ENCODE results near the gene MED10.

The MED10 gene

GRCh38 chr5:6399980-6400910 lies 21.9 kb upstream of the MED10 start:
- Histone ChIP-seq H3K4me3 (ENCODE audit: insufficient read depth, low read depth, low read length, poor library complexity, severe bottlenecking) (no peak overlapping the region), H3K27me3 (replicated peaks; ENCODE audit: control insufficient read depth, insufficient read depth, low read length, poor library complexity, severe bottlenecking) (no peaks in the 10 kb centered on the region), H3K4me1 (ENCODE audit: control insufficient read depth, insufficient read depth, low read length, poor library complexity, severe bottlenecking) (no peaks in the 10 kb centered on the region), H3K9me3 (ENCODE audit: control insufficient read depth, low read length) (no peaks in the 10 kb centered on the region), H3K36me3 (ENCODE audit: control insufficient read depth, insufficient read depth, low read length) (no peaks in the 10 kb centered on the region), H3K27ac (ENCODE audit: insufficient read depth, low read length, poor library complexity, severe bottlenecking) (no peak overlapping the region)
- no peak for DNase-seq

DNA sequence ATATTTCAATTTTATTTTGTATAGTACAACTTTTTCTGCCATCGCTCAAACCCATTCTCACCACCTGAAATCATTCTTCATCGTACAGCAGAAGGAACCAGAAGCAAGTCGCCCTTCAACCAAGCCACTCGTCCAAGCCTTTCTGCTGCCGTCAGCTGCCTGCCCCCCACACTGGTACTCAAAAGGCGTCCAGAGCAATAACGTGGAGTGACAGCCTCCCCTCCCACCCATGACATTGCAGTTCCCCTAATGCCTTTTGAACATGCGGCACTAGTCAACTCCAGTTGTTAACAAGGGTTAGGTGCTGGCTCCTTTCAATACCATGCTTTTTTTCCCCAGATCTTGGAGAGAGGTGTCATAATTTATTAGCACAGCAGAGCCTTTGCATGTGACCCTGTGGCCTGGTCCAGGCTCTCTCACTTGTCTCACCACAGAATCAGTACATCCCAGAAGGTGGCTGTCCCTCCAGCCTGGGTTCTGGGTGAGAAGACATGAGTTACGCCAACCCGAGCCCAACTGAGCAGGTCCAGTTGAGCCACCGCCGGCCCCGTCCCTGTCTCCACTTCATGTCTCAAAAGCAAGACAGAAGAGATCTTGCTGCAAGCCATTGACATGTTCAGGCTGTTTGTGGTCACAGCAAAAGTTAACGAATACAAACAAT lies 20.4 kb upstream of the MED10 start:
- Histone ChIP-seq H3K4me1 (ENCODE audit: control insufficient read depth, insufficient read depth, low read length, poor library complexity, severe bottlenecking) (no peaks in the 10 kb centered on the region), H3K27ac (ENCODE audit: insufficient read depth, low read length, poor library complexity, severe bottlenecking) (no peak overlapping the region), H3K4me3 (ENCODE audit: insufficient read depth, low read depth, low read length, poor library complexity, severe bottlenecking) (no peak overlapping the region), H3K9me3 (ENCODE audit: control insufficient read depth, low read length) (no peaks in the 10 kb centered on the region), H3K36me3 (ENCODE audit: control insufficient read depth, insufficient read depth, low read length) (no peaks in the 10 kb centered on the region), H3K27me3 (replicated peaks; ENCODE audit: control insufficient read depth, insufficient read depth, low read length, poor library complexity, severe bottlenecking) (no peaks in the 10 kb centered on the region)
- DNase-seq, result no peak

DNA sequence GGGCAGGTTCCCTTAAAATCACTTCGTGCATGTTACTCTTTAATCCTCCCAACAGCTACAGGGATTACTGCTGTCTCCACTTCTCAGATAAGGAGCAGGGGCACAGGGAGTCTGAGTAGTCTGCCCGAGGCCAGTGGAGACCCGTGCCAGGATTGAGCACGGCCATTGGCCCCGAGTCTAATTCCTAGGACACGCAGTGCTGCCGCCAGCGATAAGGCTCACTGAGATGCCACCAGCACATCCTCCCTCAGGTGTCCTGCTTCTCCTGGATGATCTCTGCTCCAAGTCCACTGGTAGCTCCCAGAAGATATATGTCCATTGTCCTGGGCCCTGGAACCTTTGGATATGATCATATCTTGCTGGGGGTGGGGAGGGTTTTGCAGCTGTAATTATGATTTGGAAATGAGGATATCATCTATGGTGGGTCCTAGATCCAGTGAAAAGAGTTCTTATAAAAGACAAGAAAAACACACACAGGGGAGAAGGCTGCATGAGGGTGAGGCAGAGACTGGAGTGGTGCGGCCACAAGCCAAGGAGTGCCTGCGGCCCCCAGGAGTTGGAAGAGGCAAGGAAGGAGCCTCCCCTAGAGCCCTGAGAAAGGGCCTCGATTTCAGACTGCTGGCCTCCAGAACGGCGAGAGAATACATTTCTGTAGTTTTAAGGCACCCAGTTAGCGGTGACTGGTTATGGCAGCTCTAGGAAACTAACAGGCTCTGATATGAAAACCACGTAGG lies 19.4 kb upstream of the MED10 start:
- H3K4me1 ChIP-seq (ENCODE audit: control insufficient read depth, insufficient read depth, low read length, poor library complexity, severe bottlenecking), result no peaks in the 10 kb centered on the region
- DNase-seq, result no peak
- no peaks in the 10 kb centered on the region for H3K36me3 ChIP-seq (ENCODE audit: control insufficient read depth, insufficient read depth, low read length)
- no peak overlapping the region for H3K27ac ChIP-seq (ENCODE audit: insufficient read depth, low read length, poor library complexity, severe bottlenecking)
- H3K4me3 ChIP-seq (ENCODE audit: insufficient read depth, low read depth, low read length, poor library complexity, severe bottlenecking), result no peak overlapping the region
- no peaks in the 10 kb centered on the region for H3K27me3 ChIP-seq (replicated peaks; ENCODE audit: control insufficient read depth, insufficient read depth, low read length, poor library complexity, severe bottlenecking)
- H3K9me3 ChIP-seq (ENCODE audit: control insufficient read depth, low read length), result no peaks in the 10 kb centered on the region

DNA sequence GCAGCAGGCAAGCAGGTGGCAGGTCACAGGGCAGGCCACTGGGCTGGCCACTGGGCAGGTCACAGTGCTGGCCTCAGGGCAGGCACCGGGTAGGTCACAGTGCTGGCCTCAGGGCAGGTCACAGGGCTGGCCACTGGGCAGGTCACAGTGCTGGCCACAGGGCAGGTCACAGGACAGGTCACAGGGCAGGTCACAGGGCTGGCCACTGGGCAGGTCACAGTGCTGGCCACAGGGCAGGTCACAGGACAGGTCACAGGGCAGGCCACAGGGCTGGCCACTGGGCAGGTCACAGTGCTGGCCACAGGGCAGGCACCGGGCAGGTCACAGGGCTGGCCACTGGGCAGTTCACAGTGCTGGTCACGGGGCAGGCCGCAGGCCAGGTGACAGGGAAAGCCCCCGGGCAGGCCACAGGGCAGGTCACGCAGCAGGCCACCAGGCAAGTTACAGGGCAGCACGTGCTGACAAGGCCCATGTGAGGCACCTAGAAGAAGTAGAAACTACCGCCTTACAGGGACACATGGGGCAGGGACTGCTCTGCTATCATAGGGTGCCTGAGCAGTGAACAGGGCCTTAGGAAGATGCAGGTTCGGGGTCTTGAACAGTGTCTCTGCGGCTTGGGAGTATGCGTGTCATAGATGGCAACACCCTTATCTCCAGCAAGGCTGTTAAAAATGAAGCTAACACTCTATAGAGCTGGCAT lies 18.6 kb upstream of the MED10 start:
- Histone ChIP-seq H3K4me3 (ENCODE audit: insufficient read depth, low read depth, low read length, poor library complexity, severe bottlenecking) (no peak overlapping the region), H3K9me3 (ENCODE audit: control insufficient read depth, low read length) (no peaks in the 10 kb centered on the region), H3K4me1 (ENCODE audit: control insufficient read depth, insufficient read depth, low read length, poor library complexity, severe bottlenecking) (no peaks in the 10 kb centered on the region), H3K27me3 (replicated peaks; ENCODE audit: control insufficient read depth, insufficient read depth, low read length, poor library complexity, severe bottlenecking) (no peaks in the 10 kb centered on the region), H3K36me3 (ENCODE audit: control insufficient read depth, insufficient read depth, low read length) (no peaks in the 10 kb centered on the region), H3K27ac (ENCODE audit: insufficient read depth, low read length, poor library complexity, severe bottlenecking) (no peak overlapping the region)
- DNase-seq, result no peak

- Histone ChIP-seq H3K4me3 (ENCODE audit: insufficient read depth, low read depth, low read length, poor library complexity, severe bottlenecking) (no peak overlapping the region), H3K9me3 (ENCODE audit: control insufficient read depth, low read length) (no peaks in the 10 kb centered on the region), H3K4me1 (ENCODE audit: control insufficient read depth, insufficient read depth, low read length, poor library complexity, severe bottlenecking) (no peaks in the 10 kb centered on the region), H3K36me3 (ENCODE audit: control insufficient read depth, insufficient read depth, low read length) (no peaks in the 10 kb centered on the region), H3K27ac (ENCODE audit: insufficient read depth, low read length, poor library complexity, severe bottlenecking) (no peak overlapping the region), H3K27me3 (replicated peaks; ENCODE audit: control insufficient read depth, insufficient read depth, low read length, poor library complexity, severe bottlenecking) (no peaks in the 10 kb centered on the region)
- no peak for DNase-seq
These were observed 17.7 kb upstream of the MED10 start for GRCh38 chr5:6396043-6396442.

GRCh38 chr5:6395621-6396020 lies 17.3 kb upstream of the MED10 start:
- Histone ChIP-seq H3K36me3 (ENCODE audit: control insufficient read depth, insufficient read depth, low read length) (no peaks in the 10 kb centered on the region), H3K9me3 (ENCODE audit: control insufficient read depth, low read length) (no peaks in the 10 kb centered on the region), H3K4me1 (ENCODE audit: control insufficient read depth, insufficient read depth, low read length, poor library complexity, severe bottlenecking) (no peaks in the 10 kb centered on the region), H3K27me3 (replicated peaks; ENCODE audit: control insufficient read depth, insufficient read depth, low read length, poor library complexity, severe bottlenecking) (no peaks in the 10 kb centered on the region), H3K27ac (ENCODE audit: insufficient read depth, low read length, poor library complexity, severe bottlenecking) (no peak overlapping the region), H3K4me3 (ENCODE audit: insufficient read depth, low read depth, low read length, poor library complexity, severe bottlenecking) (no peak overlapping the region)
- DNase-seq, result no peak

- Histone ChIP-seq H3K36me3 (ENCODE audit: control insufficient read depth, insufficient read depth, low read length) (no peaks in the 10 kb centered on the region), H3K4me1 (ENCODE audit: control insufficient read depth, insufficient read depth, low read length, poor library complexity, severe bottlenecking) (no peaks in the 10 kb centered on the region), H3K9me3 (ENCODE audit: control insufficient read depth, low read length) (no peaks in the 10 kb centered on the region), H3K27ac (ENCODE audit: insufficient read depth, low read length, poor library complexity, severe bottlenecking) (no peak overlapping the region), H3K4me3 (ENCODE audit: insufficient read depth, low read depth, low read length, poor library complexity, severe bottlenecking) (no peak overlapping the region), H3K27me3 (replicated peaks; ENCODE audit: control insufficient read depth, insufficient read depth, low read length, poor library complexity, severe bottlenecking) (no peaks in the 10 kb centered on the region)
- no peak for DNase-seq
These were observed 16.7 kb upstream of the MED10 start for GRCh38 chr5:6395102-6395445.

DNA sequence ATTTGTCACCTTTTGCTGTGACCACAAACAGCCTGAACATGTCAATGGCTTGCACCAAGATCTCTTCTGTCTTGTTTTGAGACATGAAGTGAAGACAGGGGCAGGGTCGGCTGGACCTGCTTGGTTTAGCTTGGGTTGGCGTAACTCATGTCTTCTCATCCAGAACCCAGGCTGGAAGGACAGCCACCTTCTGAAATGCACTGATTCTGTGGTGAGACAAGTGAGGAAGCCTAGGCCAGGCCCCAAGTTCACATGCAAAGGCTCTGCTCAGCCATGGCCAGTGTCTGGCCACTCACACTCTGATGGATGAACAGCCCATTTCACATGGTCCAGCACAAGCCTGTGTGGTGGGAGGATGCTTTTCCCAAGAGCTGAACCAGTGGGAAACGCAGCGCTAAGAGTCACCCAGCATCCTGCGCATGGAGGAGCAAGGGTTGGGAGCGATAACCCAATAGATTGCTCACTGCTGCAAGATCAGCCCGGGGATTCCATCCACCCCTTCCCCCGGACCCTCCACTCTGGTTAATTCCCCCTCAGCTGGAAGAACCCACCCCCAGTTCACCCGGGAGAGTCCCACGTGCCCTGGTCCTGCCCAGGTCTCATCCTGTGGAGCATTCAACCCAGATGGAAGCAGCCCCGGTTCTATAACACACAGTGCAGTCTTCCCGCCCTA lies 16.2 kb upstream of the MED10 start:
- no peak overlapping the region for H3K27ac ChIP-seq (ENCODE audit: insufficient read depth, low read length, poor library complexity, severe bottlenecking)
- H3K9me3 ChIP-seq (ENCODE audit: control insufficient read depth, low read length), result no peaks in the 10 kb centered on the region
- no peaks in the 10 kb centered on the region for H3K4me1 ChIP-seq (ENCODE audit: control insufficient read depth, insufficient read depth, low read length, poor library complexity, severe bottlenecking)
- H3K36me3 ChIP-seq (ENCODE audit: control insufficient read depth, insufficient read depth, low read length), result no peaks in the 10 kb centered on the region
- H3K4me3 ChIP-seq (ENCODE audit: insufficient read depth, low read depth, low read length, poor library complexity, severe bottlenecking), result no peak overlapping the region
- no peaks in the 10 kb centered on the region for H3K27me3 ChIP-seq (replicated peaks; ENCODE audit: control insufficient read depth, insufficient read depth, low read length, poor library complexity, severe bottlenecking)
- DNase-seq, result no peak

GRCh38 chr5:6393596-6394194 lies 15.3 kb upstream of the MED10 start:
- no peaks in the 10 kb centered on the region for H3K9me3 ChIP-seq (ENCODE audit: control insufficient read depth, low read length)
- no peak for DNase-seq
- no peaks in the 10 kb centered on the region for H3K36me3 ChIP-seq (ENCODE audit: control insufficient read depth, insufficient read depth, low read length)
- H3K27ac ChIP-seq (ENCODE audit: insufficient read depth, low read length, poor library complexity, severe bottlenecking), result no peak overlapping the region
- H3K4me3 ChIP-seq (ENCODE audit: insufficient read depth, low read depth, low read length, poor library complexity, severe bottlenecking), result no peak overlapping the region
- no peaks in the 10 kb centered on the region for H3K4me1 ChIP-seq (ENCODE audit: control insufficient read depth, insufficient read depth, low read length, poor library complexity, severe bottlenecking)
- H3K27me3 ChIP-seq (replicated peaks; ENCODE audit: control insufficient read depth, insufficient read depth, low read length, poor library complexity, severe bottlenecking), result no peaks in the 10 kb centered on the region
